Stimulated activated memory B cell treated with anti-CD40 and anti-IgM and Interleukin-4, amounts not matched to agents 10 μg/mL and 1 μg/mL and 100 μg/mL, for 72 hours (primary cell): ENCODE data around the gene CYP46A1.

Experiments
- ATAC-seq: fragments of 150-1000 bp; cut with Tn5 transposase; 2 replicates; pipeline ENCODE4 v1.10.0; 2021
- H3K27ac Mint-ChIP-seq: one replicate; pipeline ENCODE4 v1.8.0; 2022; ENCODE audit warnings: mild to moderate bottlenecking, mixed read lengths
- H3K27me3 Mint-ChIP-seq: one replicate; pipeline ENCODE4 v1.8.0; 2022; ENCODE audit warnings: mixed read lengths
- H3K36me3 Mint-ChIP-seq: one replicate; pipeline ENCODE4 v1.8.0; 2022; ENCODE audit warnings: mixed read lengths
- H3K4me1 Mint-ChIP-seq: one replicate; pipeline ENCODE4 v1.8.0; 2022; ENCODE audit warnings: mixed read lengths
- H3K4me3 Mint-ChIP-seq: one replicate; pipeline ENCODE4 v1.8.0; 2022; ENCODE audit warnings: mild to moderate bottlenecking, moderate library complexity, mixed read lengths
- H3K9me3 Mint-ChIP-seq: one replicate; pipeline ENCODE4 v1.8.0; 2022; ENCODE audit warnings: mixed read lengths

The CYP46A1 gene

DNA sequence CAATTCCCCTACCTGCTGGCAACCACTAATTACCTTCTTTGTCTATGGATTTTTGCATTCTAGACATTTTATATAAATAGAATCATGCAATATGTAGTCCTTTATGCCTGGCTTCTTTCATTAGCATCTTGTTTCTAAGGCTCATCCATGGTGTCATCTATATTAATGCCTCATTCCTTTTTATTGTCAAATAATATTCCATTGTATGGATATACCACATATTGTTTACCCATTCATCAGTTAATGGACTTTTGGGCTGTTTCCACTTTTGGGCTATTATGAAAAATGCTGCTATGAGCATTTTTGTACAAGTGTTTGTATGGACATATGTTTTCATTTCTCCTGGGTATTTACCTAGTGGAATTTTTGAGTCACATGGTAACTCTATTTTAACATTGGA is 18.0 kb downstream of the CYP46A1 start:
- H3K4me3 Mint-ChIP-seq, result no peak overlapping the region
- H3K27me3 Mint-ChIP-seq, result peaks cover 48% of the 10 kb centered on the region
- no peak for ATAC-seq
- H3K27ac Mint-ChIP-seq, result no peak overlapping the region
- H3K4me1 Mint-ChIP-seq, result no peaks in the 10 kb centered on the region
- peaks cover 9% of the 10 kb centered on the region for H3K36me3 Mint-ChIP-seq
- H3K9me3 Mint-ChIP-seq, result peaks cover 19% of the 10 kb centered on the region

DNA sequence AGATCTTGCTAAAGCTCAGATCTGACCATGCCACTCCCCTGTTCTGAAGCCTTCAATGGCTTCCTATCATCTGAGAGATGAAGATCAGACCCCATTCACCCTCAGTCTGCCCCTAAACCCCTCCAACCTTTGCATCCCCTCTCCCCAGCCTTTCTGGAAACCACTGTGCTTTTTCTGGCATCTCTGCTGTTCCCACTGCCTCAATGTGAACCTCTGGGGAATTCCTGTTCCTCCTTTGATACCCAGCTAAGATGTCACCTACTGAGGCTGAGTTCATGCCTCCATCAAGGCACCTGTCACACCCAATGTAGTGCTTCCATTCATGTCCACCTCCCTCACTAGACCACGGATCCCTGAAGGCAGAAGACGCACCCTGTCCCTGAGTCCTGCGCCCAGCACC is 19.3 kb downstream of the CYP46A1 start:
- no peaks in the 10 kb centered on the region for H3K4me1 Mint-ChIP-seq
- peaks cover 9% of the 10 kb centered on the region for H3K36me3 Mint-ChIP-seq
- H3K27ac Mint-ChIP-seq, result no peak overlapping the region

GRCh38 chr14:99704037-99704436 is 19.9 kb downstream of the CYP46A1 start:
- peaks cover 22% of the 10 kb centered on the region for H3K9me3 Mint-ChIP-seq
- H3K36me3 Mint-ChIP-seq, result peaks cover 9% of the 10 kb centered on the region
- H3K27ac Mint-ChIP-seq, result no peak overlapping the region
- no peaks in the 10 kb centered on the region for H3K4me1 Mint-ChIP-seq
- no peak for ATAC-seq
- H3K27me3 Mint-ChIP-seq, result peaks cover 40% of the 10 kb centered on the region
- H3K4me3 Mint-ChIP-seq, result no peak overlapping the region

More for the DNA sequence above, 19.3 kb downstream of the CYP46A1 start:
- Mint-ChIP-seq H3K27me3 (peaks cover 43% of the 10 kb centered on the region), H3K4me3 (no peak overlapping the region), H3K9me3 (peaks cover 19% of the 10 kb centered on the region)
- no peak for ATAC-seq

GRCh38 chr14:99706107-99706900 is 22.2 kb downstream of the CYP46A1 start:
- ATAC-seq, result no peak
- Mint-ChIP-seq H3K27ac (no peak overlapping the region), H3K4me1 (no peaks in the 10 kb centered on the region), H3K36me3 (peaks cover 9% of the 10 kb centered on the region), H3K9me3 (peaks cover 22% of the 10 kb centered on the region), H3K27me3 (peaks cover 32% of the 10 kb centered on the region), H3K4me3 (no peak overlapping the region)

DNA sequence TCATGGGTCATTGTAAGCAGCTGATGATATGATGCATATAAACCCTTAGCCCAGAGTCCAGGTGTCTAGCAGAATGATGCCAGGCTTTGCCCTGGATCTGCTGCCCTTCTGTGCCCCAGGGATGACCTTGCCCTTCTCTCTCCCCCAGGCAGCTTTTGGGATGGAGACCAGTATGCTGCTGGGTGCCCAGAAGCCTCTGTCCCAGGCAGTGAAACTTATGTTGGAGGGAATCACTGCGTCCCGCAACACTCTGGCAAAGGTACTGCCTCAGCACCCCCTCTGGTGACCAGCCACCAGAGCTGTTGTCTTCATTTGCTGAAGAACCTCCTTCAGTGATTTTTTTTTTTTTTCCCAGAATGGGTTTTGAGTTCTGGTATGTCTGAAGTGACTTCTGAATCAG is 23.3 kb downstream of the CYP46A1 start:
- Mint-ChIP-seq H3K27me3 (peaks cover 37% of the 10 kb centered on the region), H3K36me3 (peaks cover 9% of the 10 kb centered on the region), H3K4me1 (no peaks in the 10 kb centered on the region), H3K27ac (no peak overlapping the region), H3K9me3 (peaks cover 24% of the 10 kb centered on the region), H3K4me3 (no peak overlapping the region)
- ATAC-seq, result no peak

DNA sequence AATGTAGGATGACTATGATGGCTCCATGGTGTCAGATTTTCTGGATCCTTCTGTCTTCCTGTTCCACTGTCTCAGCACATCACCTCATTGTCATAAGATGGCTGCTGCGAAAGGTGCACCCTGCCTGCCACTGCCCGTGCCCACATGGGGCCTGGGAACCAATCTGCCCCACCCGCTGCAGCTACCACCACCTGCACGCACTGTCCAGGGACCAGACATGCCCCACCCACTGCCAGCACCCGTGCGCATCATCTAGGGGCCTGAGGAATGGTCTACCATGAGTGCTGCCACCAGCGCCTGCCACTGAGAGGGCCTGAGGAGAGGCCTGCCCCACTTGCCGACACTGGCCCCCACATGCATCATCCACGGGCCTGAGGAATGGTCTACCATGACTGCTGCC is 23.8 kb downstream of the CYP46A1 start:
- Mint-ChIP-seq H3K36me3 (peaks cover 8% of the 10 kb centered on the region), H3K27me3 (peaks cover 40% of the 10 kb centered on the region), H3K9me3 (peaks cover 24% of the 10 kb centered on the region), H3K4me1 (no peaks in the 10 kb centered on the region), H3K27ac (no peak overlapping the region), H3K4me3 (no peak overlapping the region)
- ATAC-seq, result no peak

DNA sequence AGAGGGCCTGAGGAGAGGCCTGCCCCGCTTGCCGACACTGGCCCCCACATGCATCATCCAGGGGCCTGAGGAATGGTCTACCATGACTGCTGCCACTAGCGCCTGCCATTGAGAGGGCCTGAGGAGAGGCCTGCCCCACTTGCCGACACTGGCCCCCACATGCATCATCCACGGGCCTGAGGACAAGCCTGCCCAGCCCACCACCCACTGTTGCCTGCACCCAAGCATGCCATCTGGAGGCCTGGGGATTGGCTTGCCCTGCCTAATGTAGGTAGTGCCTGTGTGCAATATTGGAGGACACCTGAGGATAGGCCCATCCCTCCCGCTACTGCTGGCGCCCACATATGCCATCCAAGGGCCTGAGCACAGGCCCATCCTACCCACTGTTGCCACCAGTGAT is 24.4 kb downstream of the CYP46A1 start:
- Mint-ChIP-seq H3K4me1 (no peaks in the 10 kb centered on the region), H3K36me3 (peaks cover 3% of the 10 kb centered on the region), H3K4me3 (no peak overlapping the region), H3K27ac (no peak overlapping the region), H3K9me3 (peaks cover 19% of the 10 kb centered on the region), H3K27me3 (peaks cover 35% of the 10 kb centered on the region)
- ATAC-seq, result no peak

- Mint-ChIP-seq H3K36me3 (no peaks in the 10 kb centered on the region), H3K4me3 (no peak overlapping the region), H3K27me3 (peaks cover 23% of the 10 kb centered on the region), H3K27ac (no peak overlapping the region), H3K9me3 (peaks cover 7% of the 10 kb centered on the region), H3K4me1 (peaks cover 7% of the 10 kb centered on the region)
- ATAC-seq, result no peak
Measured at GRCh38 chr14:99713972-99714371, 29.9 kb downstream of the CYP46A1 start.

DNA sequence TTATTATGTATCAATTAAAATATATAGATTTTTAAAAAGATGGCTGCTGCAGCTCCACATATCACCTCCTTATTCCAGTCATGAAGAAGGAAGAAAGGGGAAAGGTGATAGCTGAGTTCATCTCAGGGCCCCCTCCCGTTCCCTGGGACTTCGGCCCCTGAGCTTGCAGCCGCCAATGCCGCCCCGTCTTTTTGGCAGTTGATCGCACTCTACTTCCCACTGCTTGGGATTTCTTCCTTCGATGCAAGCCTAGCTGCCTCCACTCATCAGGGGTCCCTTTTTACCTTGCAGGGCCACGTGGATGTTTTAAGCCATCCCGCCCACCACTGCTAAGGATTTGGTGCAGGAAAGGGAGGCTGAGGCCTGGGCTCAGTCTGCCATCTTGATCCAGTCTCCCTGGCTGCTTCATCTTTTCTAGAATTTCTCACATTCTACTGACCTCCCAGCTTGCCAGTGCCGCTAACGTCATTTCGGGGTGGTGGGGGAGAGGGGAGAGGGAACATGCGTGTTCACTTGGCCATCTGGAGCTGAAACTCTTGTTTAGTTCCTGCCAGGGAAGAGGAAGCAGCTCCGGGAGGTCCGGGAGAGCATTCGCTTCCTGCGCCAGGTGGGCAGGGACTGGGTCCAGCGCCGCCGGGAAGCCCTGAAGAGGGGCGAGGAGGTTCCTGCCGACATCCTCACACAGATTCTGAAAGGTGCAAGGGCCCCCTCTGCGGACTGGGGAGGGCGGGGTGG is 31.3 kb downstream of the CYP46A1 start:
- Mint-ChIP-seq H3K36me3 (no peaks in the 10 kb centered on the region), H3K4me3 (no peak overlapping the region), H3K4me1 (peaks cover 7% of the 10 kb centered on the region), H3K27ac (no peak overlapping the region), H3K9me3 (peaks cover 10% of the 10 kb centered on the region), H3K27me3 (peaks cover 23% of the 10 kb centered on the region)
- ATAC-seq, result no peak

DNA sequence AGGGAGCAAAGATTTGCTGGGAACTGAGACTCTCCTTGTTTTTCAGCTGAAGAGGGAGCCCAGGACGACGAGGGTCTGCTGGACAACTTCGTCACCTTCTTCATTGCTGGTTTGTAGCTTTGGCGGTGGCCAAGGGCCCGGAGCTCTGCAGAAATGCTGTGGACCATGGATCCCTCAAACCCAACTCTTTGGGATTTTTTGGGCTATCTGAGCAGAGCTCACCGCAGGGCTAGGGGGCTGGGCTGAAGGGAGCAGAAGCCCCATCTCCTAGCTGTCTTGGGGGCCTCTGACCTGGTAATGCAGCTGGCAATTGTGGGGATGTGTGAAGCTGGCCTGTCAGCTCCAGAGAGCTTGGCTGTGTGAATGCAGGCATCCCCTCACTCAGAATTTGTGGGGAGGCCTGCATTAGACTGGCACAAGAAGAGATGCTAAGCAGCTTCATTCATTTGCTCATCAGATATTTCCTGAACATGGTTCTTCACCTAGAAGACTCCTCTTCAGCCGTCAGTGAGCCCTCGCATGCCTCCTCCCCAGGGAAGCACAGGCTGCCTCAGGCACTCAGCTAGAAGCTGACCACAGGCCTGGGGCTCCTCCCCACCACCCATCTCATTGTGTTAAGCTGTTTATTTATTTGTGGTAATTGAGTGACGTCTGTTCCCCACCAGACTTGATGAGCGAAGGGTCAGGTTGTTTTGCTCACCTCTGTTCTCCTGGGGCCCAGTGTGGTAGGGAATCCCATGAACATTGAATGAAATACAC is 32.2 kb downstream of the CYP46A1 start:
- H3K4me1 Mint-ChIP-seq, result peaks cover 7% of the 10 kb centered on the region
- no peak for ATAC-seq
- peaks cover 10% of the 10 kb centered on the region for H3K9me3 Mint-ChIP-seq
- H3K4me3 Mint-ChIP-seq, result no peak overlapping the region
- H3K27me3 Mint-ChIP-seq, result peaks cover 23% of the 10 kb centered on the region
- H3K36me3 Mint-ChIP-seq, result no peaks in the 10 kb centered on the region
- H3K27ac Mint-ChIP-seq, result no peak overlapping the region

- Mint-ChIP-seq H3K4me1 (peaks cover 7% of the 10 kb centered on the region), H3K27me3 (peaks cover 22% of the 10 kb centered on the region), H3K9me3 (peaks cover 9% of the 10 kb centered on the region), H3K36me3 (no peaks in the 10 kb centered on the region), H3K27ac (no peak overlapping the region), H3K4me3 (no peak overlapping the region)
- no peak for ATAC-seq
Measured at GRCh38 chr14:99716850-99717681, 33.0 kb downstream of the CYP46A1 start.

DNA sequence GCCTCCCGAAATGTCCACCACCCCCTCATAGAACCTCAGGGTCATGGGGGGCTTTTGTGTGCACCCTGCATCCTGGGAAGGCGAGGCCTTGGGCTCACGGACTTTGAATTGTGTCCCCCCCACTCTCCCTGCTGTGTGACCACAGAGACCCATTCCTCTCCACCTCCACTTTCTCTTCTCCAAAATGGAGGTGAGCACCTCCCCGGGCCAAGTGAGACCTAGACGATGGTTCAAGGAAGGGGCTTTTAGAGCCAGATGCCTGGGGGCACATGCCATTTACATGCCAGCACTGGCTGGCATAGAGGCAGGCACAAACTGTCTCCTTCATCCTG is 33.5 kb downstream of the CYP46A1 start:
- H3K4me1 Mint-ChIP-seq, result peaks cover 7% of the 10 kb centered on the region
- H3K4me3 Mint-ChIP-seq, result no peak overlapping the region
- H3K36me3 Mint-ChIP-seq, result no peaks in the 10 kb centered on the region
- ATAC-seq, result no peak
- peak overlapping the region; percentile 50 for H3K27ac Mint-ChIP-seq
- H3K27me3 Mint-ChIP-seq, result peaks cover 18% of the 10 kb centered on the region
- peaks cover 3% of the 10 kb centered on the region for H3K9me3 Mint-ChIP-seq

DNA sequence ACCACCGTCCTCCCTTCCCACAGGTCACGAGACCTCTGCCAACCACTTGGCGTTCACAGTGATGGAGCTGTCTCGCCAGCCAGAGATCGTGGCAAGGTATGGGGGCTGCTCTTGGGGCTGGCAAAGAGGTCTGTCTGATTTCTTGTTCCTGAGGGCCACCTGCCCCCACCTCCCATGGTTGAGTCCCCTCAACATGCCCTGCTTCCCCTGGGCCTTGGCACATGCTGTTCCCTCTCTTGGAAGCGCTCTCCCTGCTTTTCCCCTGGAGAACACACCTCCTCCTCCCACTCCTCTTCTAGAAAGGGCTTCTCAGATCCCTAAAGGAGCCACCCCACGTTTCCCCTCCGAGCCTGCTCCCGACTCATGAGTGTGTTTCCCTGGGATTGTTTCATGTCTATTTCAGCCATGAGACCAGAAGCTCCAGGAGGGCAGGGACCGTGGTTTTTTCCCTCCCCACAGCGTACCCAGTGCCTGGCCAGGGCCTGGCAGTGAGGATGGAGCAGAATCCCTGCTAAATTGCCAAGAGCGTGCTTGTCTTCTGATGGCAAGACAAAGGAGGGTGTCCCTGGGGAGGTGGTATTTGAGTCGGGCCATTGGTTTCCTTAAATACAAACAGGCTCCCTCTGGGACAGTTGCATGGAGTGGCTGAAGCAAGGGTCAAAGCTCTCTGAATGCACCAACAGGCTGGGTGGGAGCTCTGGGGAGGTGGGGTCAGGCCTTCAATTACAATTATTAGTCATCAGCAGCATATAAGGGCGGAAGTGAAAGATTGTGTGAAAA is 34.1 kb downstream of the CYP46A1 start:
- H3K36me3 Mint-ChIP-seq, result no peaks in the 10 kb centered on the region
- H3K9me3 Mint-ChIP-seq, result peaks cover 3% of the 10 kb centered on the region
- peaks cover 7% of the 10 kb centered on the region for H3K4me1 Mint-ChIP-seq
- H3K4me3 Mint-ChIP-seq, result peak overlapping the region; percentile 38
- peak; percentile 90 for ATAC-seq
- H3K27me3 Mint-ChIP-seq, result peaks cover 21% of the 10 kb centered on the region
- peak overlapping the region; percentile 50 for H3K27ac Mint-ChIP-seq

DNA sequence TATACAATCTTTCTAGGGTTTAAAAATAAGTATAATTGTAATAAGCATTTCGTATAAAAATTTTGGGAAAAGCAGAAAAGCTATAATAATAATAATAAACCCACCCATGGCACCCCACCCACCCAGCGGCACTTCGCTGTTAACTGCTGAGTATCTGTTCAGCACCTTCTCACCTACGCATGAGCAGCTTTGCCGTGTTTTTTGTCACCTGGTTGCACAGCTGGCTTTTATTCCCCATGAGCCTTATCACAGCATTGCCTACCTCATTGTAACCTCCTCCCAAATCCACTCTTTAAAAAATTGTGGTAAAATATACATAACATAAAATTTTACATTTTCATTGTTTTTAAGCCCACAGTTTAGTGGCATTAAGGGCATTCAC is 34.7 kb downstream of the CYP46A1 start:
- peaks cover 27% of the 10 kb centered on the region for H3K27me3 Mint-ChIP-seq
- ATAC-seq, result peak; percentile 58
- H3K36me3 Mint-ChIP-seq, result no peaks in the 10 kb centered on the region
- no peak overlapping the region for H3K27ac Mint-ChIP-seq
- peaks cover 3% of the 10 kb centered on the region for H3K9me3 Mint-ChIP-seq
- H3K4me3 Mint-ChIP-seq, result no peak overlapping the region
- H3K4me1 Mint-ChIP-seq, result peaks cover 7% of the 10 kb centered on the region
